ENCODE data around the gene NEFH.

Gene NEFH

GRCh38 chr22:29463629-29464028 lies 16.4 kb upstream of the NEFH start:
- H3K27ac ChIP-seq (ENCODE audit: insufficient read depth, low read depth, low read length, poor library complexity, severe bottlenecking), result no peak overlapping the region
- no peaks in the 10 kb centered on the region for H3K36me3 ChIP-seq (ENCODE audit: control insufficient read depth, insufficient read depth, low read length)
- H3K9me3 ChIP-seq (ENCODE audit: control insufficient read depth, low read length), result no peaks in the 10 kb centered on the region
- H3K4me3 ChIP-seq (ENCODE audit: insufficient read depth, low read depth, low read length), result no peak overlapping the region
- H3K27me3 ChIP-seq (ENCODE audit: control insufficient read depth, insufficient read depth, low read length, poor library complexity, severe bottlenecking), result peaks cover 1% of the 10 kb centered on the region
- peaks cover 3% of the 10 kb centered on the region for H3K4me1 ChIP-seq (ENCODE audit: control insufficient read depth, insufficient read depth, low read length)
- 81 to 82% methylated on average over 7 of the region's 7 CpGs for WGBS, 2 experiments

- Histone ChIP-seq H3K4me1 (ENCODE audit: control insufficient read depth, insufficient read depth, low read length) (peaks cover 3% of the 10 kb centered on the region), H3K36me3 (ENCODE audit: control insufficient read depth, insufficient read depth, low read length) (no peaks in the 10 kb centered on the region), H3K27ac (ENCODE audit: insufficient read depth, low read depth, low read length, poor library complexity, severe bottlenecking) (no peak overlapping the region), H3K4me3 (ENCODE audit: insufficient read depth, low read depth, low read length) (no peak overlapping the region), H3K27me3 (ENCODE audit: control insufficient read depth, insufficient read depth, low read length, poor library complexity, severe bottlenecking) (peaks cover 11% of the 10 kb centered on the region), H3K9me3 (ENCODE audit: control insufficient read depth, low read length) (no peaks in the 10 kb centered on the region)
- 86 to 87% methylated on average over 7 of the region's 7 CpGs for WGBS, 2 experiments
These were observed 15.4 kb upstream of the NEFH start for GRCh38 chr22:29464581-29464980.

- H3K27me3 ChIP-seq (ENCODE audit: control insufficient read depth, insufficient read depth, low read length, poor library complexity, severe bottlenecking), result peaks cover 23% of the 10 kb centered on the region
- WGBS, 2 experiments, result 35% methylated on average over 9 of the region's 9 CpGs
These were observed 10.3 kb upstream of the NEFH start for GRCh38 chr22:29469755-29470154.

GRCh38 chr22:29470159-29470855 lies 9.7 kb upstream of the NEFH start:
- Histone ChIP-seq H3K9me3 (ENCODE audit: control insufficient read depth, low read length) (no peaks in the 10 kb centered on the region), H3K36me3 (ENCODE audit: control insufficient read depth, insufficient read depth, low read length) (no peaks in the 10 kb centered on the region), H3K4me1 (ENCODE audit: control insufficient read depth, insufficient read depth, low read length) (no peaks in the 10 kb centered on the region), H3K27me3 (ENCODE audit: control insufficient read depth, insufficient read depth, low read length, poor library complexity, severe bottlenecking) (peaks cover 23% of the 10 kb centered on the region), H3K27ac (ENCODE audit: insufficient read depth, low read depth, low read length, poor library complexity, severe bottlenecking) (no peak overlapping the region), H3K4me3 (ENCODE audit: insufficient read depth, low read depth, low read length) (peak overlapping the region; percentile 47)
- 9 to 14% methylated on average over 51 to 54 of the region's 54 CpGs for WGBS, 2 experiments

More at GRCh38 chr22:29469755-29470154, 10.3 kb upstream of the NEFH start:
- peak overlapping the region; percentile 47 for H3K4me3 ChIP-seq (ENCODE audit: insufficient read depth, low read depth, low read length)
- no peak overlapping the region for H3K27ac ChIP-seq (ENCODE audit: insufficient read depth, low read depth, low read length, poor library complexity, severe bottlenecking)
- no peaks in the 10 kb centered on the region for H3K36me3 ChIP-seq (ENCODE audit: control insufficient read depth, insufficient read depth, low read length)
- H3K9me3 ChIP-seq (ENCODE audit: control insufficient read depth, low read length), result no peaks in the 10 kb centered on the region
- no peaks in the 10 kb centered on the region for H3K4me1 ChIP-seq (ENCODE audit: control insufficient read depth, insufficient read depth, low read length)

- peaks cover 41% of the 10 kb centered on the region for H3K27me3 ChIP-seq (ENCODE audit: control insufficient read depth, insufficient read depth, low read length, poor library complexity, severe bottlenecking)
- H3K4me1 ChIP-seq (ENCODE audit: control insufficient read depth, insufficient read depth, low read length), result peaks cover 4% of the 10 kb centered on the region
- 83 to 84% methylated on average over 5 of the region's 5 CpGs for WGBS, 2 experiments
- no peaks in the 10 kb centered on the region for H3K9me3 ChIP-seq (ENCODE audit: control insufficient read depth, low read length)
- no peaks in the 10 kb centered on the region for H3K36me3 ChIP-seq (ENCODE audit: control insufficient read depth, insufficient read depth, low read length)
- no peak overlapping the region for H3K4me3 ChIP-seq (ENCODE audit: insufficient read depth, low read depth, low read length)
- H3K27ac ChIP-seq (ENCODE audit: insufficient read depth, low read depth, low read length, poor library complexity, severe bottlenecking), result no peak overlapping the region
These were observed 7.0 kb upstream of the NEFH start for GRCh38 chr22:29473001-29473400.

- Histone ChIP-seq H3K9me3 (ENCODE audit: control insufficient read depth, low read length) (no peaks in the 10 kb centered on the region), H3K36me3 (ENCODE audit: control insufficient read depth, insufficient read depth, low read length) (no peaks in the 10 kb centered on the region), H3K27ac (ENCODE audit: insufficient read depth, low read depth, low read length, poor library complexity, severe bottlenecking) (no peak overlapping the region), H3K27me3 (ENCODE audit: control insufficient read depth, insufficient read depth, low read length, poor library complexity, severe bottlenecking) (peaks cover 47% of the 10 kb centered on the region), H3K4me1 (ENCODE audit: control insufficient read depth, insufficient read depth, low read length) (peaks cover 13% of the 10 kb centered on the region), H3K4me3 (ENCODE audit: insufficient read depth, low read depth, low read length) (no peak overlapping the region)
- WGBS, 2 experiments, result 86 to 87% methylated on average over 8 of the region's 8 CpGs
These were observed 4.5 kb upstream of the NEFH start for GRCh38 chr22:29475550-29475949.

- Histone ChIP-seq H3K4me3 (ENCODE audit: insufficient read depth, low read depth, low read length) (no peak overlapping the region), H3K4me1 (ENCODE audit: control insufficient read depth, insufficient read depth, low read length) (peaks cover 16% of the 10 kb centered on the region), H3K36me3 (ENCODE audit: control insufficient read depth, insufficient read depth, low read length) (no peaks in the 10 kb centered on the region), H3K27me3 (ENCODE audit: control insufficient read depth, insufficient read depth, low read length, poor library complexity, severe bottlenecking) (peaks cover 53% of the 10 kb centered on the region), H3K9me3 (ENCODE audit: control insufficient read depth, low read length) (no peaks in the 10 kb centered on the region), H3K27ac (ENCODE audit: insufficient read depth, low read depth, low read length, poor library complexity, severe bottlenecking) (no peak overlapping the region)
- 71 to 77% methylated on average over 6 of the region's 6 CpGs for WGBS, 2 experiments
These were observed 3.9 kb upstream of the NEFH start for GRCh38 chr22:29476116-29476515.

- 21 to 24% methylated on average over 3 to 4 of the region's 4 CpGs for WGBS, 2 experiments
- H3K36me3 ChIP-seq (ENCODE audit: control insufficient read depth, insufficient read depth, low read length), result no peaks in the 10 kb centered on the region
- H3K27ac ChIP-seq (ENCODE audit: insufficient read depth, low read depth, low read length, poor library complexity, severe bottlenecking), result no peak overlapping the region
- H3K27me3 ChIP-seq (ENCODE audit: control insufficient read depth, insufficient read depth, low read length, poor library complexity, severe bottlenecking), result peaks cover 66% of the 10 kb centered on the region
- H3K9me3 ChIP-seq (ENCODE audit: control insufficient read depth, low read length), result no peaks in the 10 kb centered on the region
- peaks cover 23% of the 10 kb centered on the region for H3K4me1 ChIP-seq (ENCODE audit: control insufficient read depth, insufficient read depth, low read length)
- peak overlapping the region; percentile 13 for H3K4me3 ChIP-seq (ENCODE audit: insufficient read depth, low read depth, low read length)
These were observed 2.2 kb upstream of the NEFH start for GRCh38 chr22:29477723-29478318.

- no peak overlapping the region for H3K27ac ChIP-seq (ENCODE audit: insufficient read depth, low read depth, low read length, poor library complexity, severe bottlenecking)
- H3K4me1 ChIP-seq (ENCODE audit: control insufficient read depth, insufficient read depth, low read length), result peaks cover 23% of the 10 kb centered on the region
- peak overlapping the region; percentile 13 for H3K4me3 ChIP-seq (ENCODE audit: insufficient read depth, low read depth, low read length)
- H3K9me3 ChIP-seq (ENCODE audit: control insufficient read depth, low read length), result no peaks in the 10 kb centered on the region
- no peaks in the 10 kb centered on the region for H3K36me3 ChIP-seq (ENCODE audit: control insufficient read depth, insufficient read depth, low read length)
- peaks cover 66% of the 10 kb centered on the region for H3K27me3 ChIP-seq (ENCODE audit: control insufficient read depth, insufficient read depth, low read length, poor library complexity, severe bottlenecking)
- 10% methylated on average over 21 of the region's 21 CpGs for WGBS, 2 experiments
These were observed 1.4 kb upstream of the NEFH start for GRCh38 chr22:29478326-29479276.

- Histone ChIP-seq H3K27ac (ENCODE audit: insufficient read depth, low read depth, low read length, poor library complexity, severe bottlenecking) (no peak overlapping the region), H3K36me3 (ENCODE audit: control insufficient read depth, insufficient read depth, low read length) (no peaks in the 10 kb centered on the region), H3K4me1 (ENCODE audit: control insufficient read depth, insufficient read depth, low read length) (peaks cover 23% of the 10 kb centered on the region), H3K4me3 (ENCODE audit: insufficient read depth, low read depth, low read length) (peak overlapping the region; percentile 33), H3K27me3 (ENCODE audit: control insufficient read depth, insufficient read depth, low read length, poor library complexity, severe bottlenecking) (peaks cover 66% of the 10 kb centered on the region), H3K9me3 (ENCODE audit: control insufficient read depth, low read length) (no peaks in the 10 kb centered on the region)
- 4 to 6% methylated on average over 39 of the region's 39 CpGs for WGBS, 2 experiments
These were observed 169 bp downstream of the NEFH start for GRCh38 chr22:29480262-29480511.
